ENCODE data around the gene RBM20. TPM values are rescaled to one million over a fixed set of nuclear protein-coding genes. Genes with fewer than 3 reads are reported as not detected.

The RBM20 gene
- total RNA-seq, 1 experiment from 2014 or later: 0.17 TPM

DNA sequence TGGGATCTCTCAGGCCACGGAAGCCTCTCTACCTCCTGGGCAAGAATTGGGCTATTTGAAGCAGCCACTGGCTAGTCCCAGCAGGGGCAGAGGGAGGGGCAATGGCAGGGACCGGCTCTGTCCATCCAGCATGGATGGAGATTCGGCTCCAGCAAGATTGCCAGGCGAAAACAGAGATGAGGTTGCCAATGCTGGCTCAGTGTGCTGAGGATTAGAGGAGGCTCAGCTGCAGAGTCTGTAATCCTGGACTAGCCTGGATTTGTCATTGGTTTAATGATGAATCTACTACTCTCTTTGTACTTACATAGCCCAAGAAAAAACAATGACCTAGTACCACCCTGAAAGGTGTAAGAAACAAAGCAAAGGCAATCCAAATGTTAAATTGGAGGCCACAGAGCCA lies 115.4 kb downstream of the RBM20 start:
- no peak overlapping the region for H3K4me2 ChIP-seq (ENCODE audit: insufficient read depth, insufficient read length, low read length)
- no peaks in the 10 kb centered on the region for H3K9me3 ChIP-seq (ENCODE audit: control insufficient read depth, low read depth, low read length)
- no peak overlapping the region for H4K5ac ChIP-seq (ENCODE audit: insufficient read length, low read depth, low read length)
- Mint-ChIP-seq H3K27me3 (ENCODE audit: low read depth) (no peaks in the 10 kb centered on the region; the same call in 1 of the 2 replicates), H3K4me1 (0 out of 4 replicates have a peak, but pooled peaks cover 0 to 2% of the 10 kb centered on the region in 2 experiments), H3K27ac (no peak overlapping the region), H3K4me3 (no peak overlapping the region), H3K36me3 (ENCODE audit: insufficient read depth in 1 of 3, low read depth in 3 of 3) (no peaks in the 10 kb centered on the region), H3K9me3 (no peaks in the 10 kb centered on the region)
- no peak overlapping the region for H3K4ac ChIP-seq (ENCODE audit: low read depth, low read length)
- no peak overlapping the region for H3K18ac ChIP-seq (ENCODE audit: insufficient read length, low read depth, low read length)
- no peak overlapping the region for H2BK120ac ChIP-seq (ENCODE audit: low read depth, low read length, poor library complexity, severe bottlenecking)
- no peaks in the 10 kb centered on the region for H3K27me3 ChIP-seq (ENCODE audit: insufficient read depth, low read length)
- no peak overlapping the region for H2BK15ac ChIP-seq (ENCODE audit: low read depth, low read length)
- WGBS (ENCODE audit: extremely low coverage, insufficient read length, low lambda C conversion rate): no CpG with 5 or more reads among the region's 4 CpGs
- no peak overlapping the region for H3T11ph ChIP-seq (ENCODE audit: low read length)
- H4K91ac ChIP-seq (ENCODE audit: insufficient read length, low read depth, low read length): no peak overlapping the region
- H2BK20ac ChIP-seq (ENCODE audit: low read depth, low read length, poor library complexity, severe bottlenecking): no peak overlapping the region
- H2BK12ac ChIP-seq (ENCODE audit: insufficient read length, low read depth, low read length): no peak overlapping the region
- H4K8ac ChIP-seq (replicated peaks; ENCODE audit: insufficient read length, low read depth, low read length): no peak overlapping the region
- no peak overlapping the region for H3K23ac ChIP-seq (ENCODE audit: insufficient read length, low read depth, low read length)
- peaks cover 2% of the 10 kb centered on the region; the same call in 1 of the 2 replicates for H3K4me1 ChIP-seq (ENCODE audit: insufficient read depth, low read length)
- H3K27ac ChIP-seq (ENCODE audit: insufficient read length, low read depth, low read length): no peak overlapping the region
- no peak overlapping the region for H3K14ac ChIP-seq (ENCODE audit: insufficient read depth, low read length)
- H3K79me1 ChIP-seq (ENCODE audit: insufficient read depth, low read depth, low read length, poor library complexity, severe bottlenecking): no peaks in the 10 kb centered on the region
- TF ChIP-seq, protein P1, sequence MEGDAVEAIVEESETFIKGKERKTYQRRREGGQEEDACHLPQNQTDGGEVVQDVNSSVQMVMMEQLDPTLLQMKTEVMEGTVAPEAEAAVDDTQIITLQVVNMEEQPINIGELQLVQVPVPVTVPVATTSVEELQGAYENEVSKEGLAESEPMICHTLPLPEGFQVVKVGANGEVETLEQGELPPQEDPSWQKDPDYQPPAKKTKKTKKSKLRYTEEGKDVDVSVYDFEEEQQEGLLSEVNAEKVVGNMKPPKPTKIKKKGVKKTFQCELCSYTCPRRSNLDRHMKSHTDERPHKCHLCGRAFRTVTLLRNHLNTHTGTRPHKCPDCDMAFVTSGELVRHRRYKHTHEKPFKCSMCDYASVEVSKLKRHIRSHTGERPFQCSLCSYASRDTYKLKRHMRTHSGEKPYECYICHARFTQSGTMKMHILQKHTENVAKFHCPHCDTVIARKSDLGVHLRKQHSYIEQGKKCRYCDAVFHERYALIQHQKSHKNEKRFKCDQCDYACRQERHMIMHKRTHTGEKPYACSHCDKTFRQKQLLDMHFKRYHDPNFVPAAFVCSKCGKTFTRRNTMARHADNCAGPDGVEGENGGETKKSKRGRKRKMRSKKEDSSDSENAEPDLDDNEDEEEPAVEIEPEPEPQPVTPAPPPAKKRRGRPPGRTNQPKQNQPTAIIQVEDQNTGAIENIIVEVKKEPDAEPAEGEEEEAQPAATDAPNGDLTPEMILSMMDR (conservative IDR thresholded peaks at IDR 0.05): no peak
- no peak overlapping the region for H2AFZ ChIP-seq (ENCODE audit: low read length)
- H3K79me2 ChIP-seq (ENCODE audit: insufficient read depth, low read length): no peaks in the 10 kb centered on the region
- H2BK5ac ChIP-seq (ENCODE audit: insufficient read length, low read length): no peak overlapping the region
- no peak for DNase-seq
- no peak overlapping the region for H2AK5ac ChIP-seq (ENCODE audit: insufficient read length, low read length)
- no peaks in the 10 kb centered on the region for H3K23me2 ChIP-seq (ENCODE audit: insufficient read length, low read depth, low read length, poor library complexity, severe bottlenecking)
- H3K9ac ChIP-seq (ENCODE audit: extremely low read depth, insufficient read length, low read length): no peak overlapping the region
- no peak overlapping the region for H3K56ac ChIP-seq (ENCODE audit: insufficient read length, low read depth, low read length)
- H4K20me1 ChIP-seq (ENCODE audit: control insufficient read depth, insufficient read depth, insufficient read length): no peaks in the 10 kb centered on the region
